IMR-90 (cell line): ENCODE data around the gene SIX6. TPM values are rescaled to one million over a fixed set of nuclear protein-coding genes. Genes with fewer than 3 reads are reported as not detected.

ENCODE experiments used
- ATAC-seq: fragments of 200-7000 bp; cut with Tn5 transposase; 2 replicates; pipeline ENCODE4 v1.9.1; 2020; ENCODE audit warnings: low read depth, mild to moderate bottlenecking, moderate library complexity
- BruUV-seq: library from RNA; stranded (reverse); fragments of 400-500 nt; replicated peaks from 2 replicates; lab custom pipeline; 2021; lab: Mats Ljungman, UMichigan
- CTCF ChIA-PET: fragments of 300-600 bp; formaldehyde crosslinking; extraction: SDS; loops from one replicate; lab custom pipeline; 2021; ENCODE audit warnings: antibody characterized with exemption; lab: Yijun Ruan, JAX
- POLR2A ChIA-PET: fragments of 300-600 bp; sonication (Branson Sonifier 250); formaldehyde crosslinking; loops from one replicate; lab custom pipeline; 2022; ENCODE audit warnings: antibody characterized with exemption; ENCODE audit not compliant: unreplicated experiment; lab: Charles Lee
- DNase-seq: peaks from one replicate; pipeline ENCODE4 v3.0.0; 2013
- H2AFZ ChIP-seq: replicated peaks from 2 replicates; pipeline ENCODE3; 2013; ENCODE audit warnings: low read length, mild to moderate bottlenecking; ENCODE audit not compliant: poor library complexity
- H2AK5ac ChIP-seq: 2 replicates; pipeline ENCODE4 v1.6.1; 2013; ENCODE audit warnings: low read depth, low read length, inconsistent platforms
- H2AK9ac ChIP-seq: replicated peaks from 2 replicates; pipeline ENCODE3; 2013; ENCODE audit warnings: mild to moderate bottlenecking, low read depth, low read length, moderate library complexity; ENCODE audit not compliant: poor library complexity
- H2BK120ac ChIP-seq: 2 replicates; pipeline ENCODE4 v1.6.1; 2013; ENCODE audit warnings: low read depth, low read length, inconsistent platforms
- H2BK15ac ChIP-seq: 3 replicates; pipeline ENCODE4 v1.6.1; 2013; ENCODE audit warnings: low read depth, low read length, inconsistent platforms
- H2BK20ac ChIP-seq: 2 replicates; pipeline ENCODE4 v1.6.1; 2013; ENCODE audit warnings: low read depth, mild to moderate bottlenecking, inconsistent platforms, low read length, moderate library complexity
- H2BK5ac ChIP-seq: 2 replicates; pipeline ENCODE4 v1.6.1; 2013; ENCODE audit warnings: mild to moderate bottlenecking, low read depth, low read length, inconsistent platforms; ENCODE audit not compliant: poor library complexity, severe bottlenecking
- H3K14ac ChIP-seq: replicated peaks from 2 replicates; pipeline ENCODE4 v1.6.1; 2013; ENCODE audit warnings: low read depth, low read length, inconsistent platforms
- H3K18ac ChIP-seq: 2 replicates; pipeline ENCODE4 v1.6.1; 2013; ENCODE audit warnings: low read depth, low read length, control low read depth
- H3K23ac ChIP-seq: 2 replicates; pipeline ENCODE4 v1.6.1; 2013; ENCODE audit warnings: low read depth, low read length, inconsistent platforms
- H3K27ac ChIP-seq: 2 replicates; pipeline ENCODE4 v1.5.1; 2013; ENCODE audit warnings: mild to moderate bottlenecking, control low read depth, low read length; ENCODE audit not compliant: insufficient read depth
- H3K27me3 ChIP-seq: 2 replicates; pipeline ENCODE4 v1.6.1; 2013; ENCODE audit warnings: low read length; ENCODE audit not compliant: control insufficient read depth, insufficient read depth
- H3K36me3 ChIP-seq: 2 replicates; pipeline ENCODE4 v1.6.1; 2013; ENCODE audit warnings: low read length, mixed read lengths; ENCODE audit not compliant: control insufficient read depth, insufficient read depth
- H3K4ac ChIP-seq: 2 replicates; pipeline ENCODE4 v1.6.1; 2013; ENCODE audit warnings: low read depth, low read length, inconsistent platforms
- H3K4me1 ChIP-seq: 2 replicates; pipeline ENCODE4 v1.6.1; 2013; ENCODE audit warnings: low read length, mixed read lengths; ENCODE audit not compliant: control insufficient read depth, insufficient read depth
- H3K4me2 ChIP-seq: 2 replicates; pipeline ENCODE4 v1.6.1; 2013; ENCODE audit warnings: low read depth, mild to moderate bottlenecking, control low read depth, low read length, moderate library complexity
- H3K4me3 ChIP-seq: 2 replicates; pipeline ENCODE4 v1.5.1; 2013; ENCODE audit warnings: low read depth, mild to moderate bottlenecking, control low read depth, low read length, moderate library complexity; ENCODE audit not compliant: insufficient read depth
- H3K56ac ChIP-seq: 2 replicates; pipeline ENCODE4 v1.6.1; 2013; ENCODE audit warnings: low read length, inconsistent platforms; ENCODE audit not compliant: insufficient read depth; ENCODE audit errors: extremely low read depth
- H3K79me1 ChIP-seq, 2 experiments: 2 replicates each; pipeline ENCODE4 v1.6.1; 2013; ENCODE audit warnings: low read length in 2 of 2, inconsistent platforms in 1 of 2, low read depth in 1 of 2
- H3K9ac ChIP-seq: 2 replicates; pipeline ENCODE4 v1.6.1; 2013; ENCODE audit warnings: low read depth, low read length, control low read depth
- H3K9me1 ChIP-seq: 2 replicates; pipeline ENCODE4 v1.6.1; 2013; ENCODE audit warnings: low read length, inconsistent platforms; ENCODE audit not compliant: insufficient read depth
- H3K9me3 ChIP-seq: 2 replicates; pipeline ENCODE4 v1.6.1; 2013; ENCODE audit warnings: low read length; ENCODE audit not compliant: control insufficient read depth, insufficient read depth
- H4K20me1 ChIP-seq: 2 replicates; pipeline ENCODE4 v1.6.1; 2013; ENCODE audit warnings: low read length, inconsistent platforms; ENCODE audit not compliant: insufficient read depth
- H4K5ac ChIP-seq: 2 replicates; pipeline ENCODE4 v1.6.1; 2013; ENCODE audit warnings: mild to moderate bottlenecking, low read depth, low read length, control low read depth
- H4K8ac ChIP-seq, 2 experiments: 2 replicates each; pipeline ENCODE4 v1.6.1; 2013; ENCODE audit warnings: low read depth in 2 of 2, low read length in 2 of 2, control low read depth in 1 of 2, inconsistent platforms in 1 of 2
- H4K91ac ChIP-seq: 2 replicates; pipeline ENCODE4 v1.6.1; 2013; ENCODE audit warnings: low read depth, low read length, inconsistent platforms; ENCODE audit not compliant: insufficient read depth
- CEBPB ChIP-seq: IDR thresholded peaks from 2 replicates; pipeline ENCODE4 v1.6.1; 2012; ENCODE audit warnings: low read depth, low read length, improper control_type of control experiment
- CHD1 ChIP-seq: IDR thresholded peaks from 2 replicates; pipeline ENCODE4 v1.6.1; 2012; ENCODE audit warnings: low read depth, low read length, improper control_type of control experiment
- FOS ChIP-seq: fragments of 150-350 bp; IDR thresholded peaks from 2 replicates; pipeline ENCODE4 v1.6.1; 2016; ENCODE audit warnings: low read depth, low read length
- MAFK ChIP-seq: IDR thresholded peaks from 2 replicates; pipeline ENCODE4 v1.6.1; 2012; ENCODE audit warnings: low read depth, low read length, improper control_type of control experiment
- MXI1 ChIP-seq: IDR thresholded peaks from 2 replicates; pipeline ENCODE4 v1.6.1; 2012; ENCODE audit warnings: low read depth, mild to moderate bottlenecking, low read length, moderate library complexity, borderline replicate concordance
- POLR2A ChIP-seq: IDR thresholded peaks from 2 replicates; pipeline ENCODE4 v1.6.1; 2012; ENCODE audit warnings: mild to moderate bottlenecking, low read depth, low read length
- RAD21 ChIP-seq: IDR thresholded peaks from 2 replicates; pipeline ENCODE4 v1.6.1; 2012; ENCODE audit warnings: low read length, improper control_type of control experiment
- RFX5 ChIP-seq: IDR thresholded peaks from 2 replicates; pipeline ENCODE4 v1.8.0; 2012; ENCODE audit warnings: low read depth, mild to moderate bottlenecking, low read length, moderate library complexity
- SMC3 ChIP-seq: fragments of 150-350 bp; IDR thresholded peaks from 2 replicates; pipeline ENCODE4 v1.6.1; 2016; ENCODE audit warnings: low read depth, mild to moderate bottlenecking, antibody characterized with exemption, low read length, moderate library complexity
- WGBS, 2 experiments: methylation state at CpG; one replicate each; pipeline versions ENCODE4 v1.1.5 to v1.1.7; 2013; ENCODE audit warnings: missing lambda C conversion rate in 2 of 2; ENCODE audit not compliant: insufficient read length in 1 of 2; ENCODE audit errors: extremely low coverage in 2 of 2; 5-methylcytosine and 5-hydroxymethylcytosine counted together
- dilution Hi-C: fragments of 300-500 bp; cut with HindIII; formaldehyde crosslinking; loops from one replicate; pipeline ENCODE4 v1.14.3; 2018; ENCODE audit warnings: low sequenced_read_pairs; ENCODE audit not compliant: unreplicated experiment
- in situ Hi-C: fragments of 300-500 bp; cut with MboI; formaldehyde crosslinking; loops from 3 replicates; pipeline ENCODE4 v1.14.3; 2019; ENCODE audit warnings: low sequenced_read_pairs, inconsistent platforms, mixed read lengths
- intact Hi-C: fragments of 100-400 bp; cut with micrococcal nuclease; formaldehyde crosslinking; loops from 2 replicates; pipeline ENCODE4 v1.10.0; 2022
- polyA plus RNA-seq, 3 experiments: library from polyadenylated mRNA; depleted of rRNA; stranded (reverse); fragments of >200 nt; gene quantifications; 2 replicates each; pipeline ENCODE4 v1.2.3, GENCODE V29; 2012; ENCODE audit warnings: low replicate concordance in 1 of 3
- total RNA-seq: library from RNA; depleted of rRNA; stranded (reverse); fragments of >200 nt; gene quantifications from 2 replicates; pipeline ENCODE4 v1.2.3, GENCODE V29; 2012

The SIX6 gene
- total and polyA plus RNA-seq, 2 of the 4 experiments (the other 2 are of a cell fraction) = not detected

DNA sequence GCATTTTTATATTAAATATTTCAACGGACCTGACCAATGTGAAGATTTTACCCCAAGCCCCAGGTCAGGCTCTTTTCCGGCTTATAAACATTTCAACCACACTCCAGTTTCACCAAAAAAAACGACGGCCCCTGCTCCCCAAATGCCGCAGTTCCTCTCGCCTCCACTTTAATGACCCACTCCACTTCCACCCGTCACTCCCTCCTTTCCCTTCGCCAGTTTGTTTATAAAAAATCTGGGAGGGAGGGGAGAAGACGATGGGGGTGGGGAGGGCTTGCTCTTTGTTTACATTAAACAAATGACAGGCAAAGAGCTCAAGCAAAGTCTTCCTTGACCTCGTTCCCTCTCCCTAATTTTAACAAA is 5.4 kb downstream of the SIX6 start:
- H3K36me3 ChIP-seq = no peaks in the 10 kb centered on the region
- H2AK5ac ChIP-seq = no peak overlapping the region
- TF ChIP-seq FOS = no peak
- TF ChIP-seq POLR2A = no peak
- no peak for TF ChIP-seq RAD21
- TF ChIP-seq RFX5 = no peak
- TF ChIP-seq CEBPB = no peak
- TF ChIP-seq SMC3 = no peak
- TF ChIP-seq MAFK = no peak
- TF ChIP-seq MXI1 = no peak
- no peak for TF ChIP-seq CHD1
- dilution Hi-C loops = no loop called here
- H4K91ac ChIP-seq = no peak overlapping the region
- in situ Hi-C loops = no loop called here
- ATAC-seq = no peak; the same call in 1 of the 2 replicates
- ChIA-PET POLR2A (no interaction called here), CTCF (interaction anchor here (0.6 kb wide), 1 partner anchor 166 kb away, joined by 3 read pairs; no protein-coding TSS in a partner anchor)
- no peaks in the 10 kb centered on the region for H4K20me1 ChIP-seq
- intact Hi-C loops = no loop called here
- no peak overlapping the region for H3K14ac ChIP-seq
- H3K4me3 ChIP-seq = peak overlapping the region; percentile 39
- H2BK120ac ChIP-seq = no peak overlapping the region
- H3K23ac ChIP-seq = no peak overlapping the region
- DNase-seq = no peak
- H3K9me1 ChIP-seq = no peaks in the 10 kb centered on the region
- BruUV-seq = no TSS peak
- H2BK20ac ChIP-seq = no peak overlapping the region
- no peak overlapping the region for H2BK5ac ChIP-seq
- no peak overlapping the region for H3K9ac ChIP-seq
- H2AFZ ChIP-seq = no peak overlapping the region
- H4K8ac ChIP-seq = no peak overlapping the region
- no peak overlapping the region for H4K5ac ChIP-seq
- H2BK15ac ChIP-seq = no peak overlapping the region
- no peak overlapping the region for H3K27ac ChIP-seq
- WGBS, 2 experiments = no CpG with 5 or more reads among the region's 10 CpGs
- peaks cover 19% of the 10 kb centered on the region for H3K9me3 ChIP-seq
- no peak overlapping the region for H3K18ac ChIP-seq
- H3K27me3 ChIP-seq = peaks cover 77% of the 10 kb centered on the region
- no peak overlapping the region for H3K56ac ChIP-seq
- no peak overlapping the region for H2AK9ac ChIP-seq
- H3K79me1 ChIP-seq = no peaks in the 10 kb centered on the region
- no peaks in the 10 kb centered on the region for H3K4me1 ChIP-seq
- no peak overlapping the region for H3K4ac ChIP-seq
- peak overlapping the region; percentile 59 for H3K4me2 ChIP-seq
